ENCODE measurements around the gene SRP54.

DNA sequence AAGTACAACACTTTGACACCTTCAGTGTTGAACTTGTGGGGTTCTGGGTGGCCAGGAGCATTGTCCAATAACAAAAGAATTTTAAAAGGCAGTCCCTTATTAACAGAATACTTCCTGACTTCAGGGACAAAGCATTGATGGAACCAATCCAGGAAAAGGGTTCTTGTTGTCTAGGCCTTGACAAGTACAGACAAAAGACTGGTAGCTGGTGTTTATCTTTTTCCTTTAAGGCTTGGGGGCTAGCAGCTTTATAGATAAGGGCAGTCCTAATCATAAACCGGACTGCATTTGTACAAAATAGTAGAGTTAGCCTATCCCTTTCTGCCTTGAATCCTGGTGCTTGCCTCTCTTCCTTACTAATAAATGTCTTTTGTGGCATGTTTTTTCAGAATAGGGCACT is 90.7 kb downstream of the SRP54 start:
- TF ChIP-seq RAD21 (CRISPR knock-in tag; IDR thresholded peaks at IDR 0.05): no peak
- TF ChIP-seq YEATS4 (CRISPR knock-in tag; IDR thresholded peaks at IDR 0.05; ENCODE audit: borderline replicate concordance): no peak
- TF ChIP-seq POLR2A (IDR thresholded peaks at IDR 0.05; ENCODE audit: insufficient read depth in 1 of 2, low read depth in 2 of 2, low read length in 2 of 2): no peak
- TF ChIP-seq GATAD1 (CRISPR knock-in tag; IDR thresholded peaks at IDR 0.05): no peak
- TF ChIP-seq MEF2D (CRISPR knock-in tag; IDR thresholded peaks at IDR 0.05): no peak
- TF ChIP-seq ZNF720 (CRISPR knock-in tag; IDR thresholded peaks at IDR 0.05): no peak
- no peak for TF ChIP-seq SRF (IDR thresholded peaks at IDR 0.05; ENCODE audit: low read depth, low read length)
- TF ChIP-seq, protein P1, sequence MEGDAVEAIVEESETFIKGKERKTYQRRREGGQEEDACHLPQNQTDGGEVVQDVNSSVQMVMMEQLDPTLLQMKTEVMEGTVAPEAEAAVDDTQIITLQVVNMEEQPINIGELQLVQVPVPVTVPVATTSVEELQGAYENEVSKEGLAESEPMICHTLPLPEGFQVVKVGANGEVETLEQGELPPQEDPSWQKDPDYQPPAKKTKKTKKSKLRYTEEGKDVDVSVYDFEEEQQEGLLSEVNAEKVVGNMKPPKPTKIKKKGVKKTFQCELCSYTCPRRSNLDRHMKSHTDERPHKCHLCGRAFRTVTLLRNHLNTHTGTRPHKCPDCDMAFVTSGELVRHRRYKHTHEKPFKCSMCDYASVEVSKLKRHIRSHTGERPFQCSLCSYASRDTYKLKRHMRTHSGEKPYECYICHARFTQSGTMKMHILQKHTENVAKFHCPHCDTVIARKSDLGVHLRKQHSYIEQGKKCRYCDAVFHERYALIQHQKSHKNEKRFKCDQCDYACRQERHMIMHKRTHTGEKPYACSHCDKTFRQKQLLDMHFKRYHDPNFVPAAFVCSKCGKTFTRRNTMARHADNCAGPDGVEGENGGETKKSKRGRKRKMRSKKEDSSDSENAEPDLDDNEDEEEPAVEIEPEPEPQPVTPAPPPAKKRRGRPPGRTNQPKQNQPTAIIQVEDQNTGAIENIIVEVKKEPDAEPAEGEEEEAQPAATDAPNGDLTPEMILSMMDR (CRISPR knock-in tag; IDR thresholded peaks at IDR 0.05): no peak
- TF ChIP-seq ELF4 (CRISPR knock-in tag; IDR thresholded peaks at IDR 0.05; ENCODE audit: borderline replicate concordance): no peak
- TF ChIP-seq NR3C1 (CRISPR knock-in tag; IDR thresholded peaks at IDR 0.05): no peak
- TF ChIP-seq, protein P2, sequence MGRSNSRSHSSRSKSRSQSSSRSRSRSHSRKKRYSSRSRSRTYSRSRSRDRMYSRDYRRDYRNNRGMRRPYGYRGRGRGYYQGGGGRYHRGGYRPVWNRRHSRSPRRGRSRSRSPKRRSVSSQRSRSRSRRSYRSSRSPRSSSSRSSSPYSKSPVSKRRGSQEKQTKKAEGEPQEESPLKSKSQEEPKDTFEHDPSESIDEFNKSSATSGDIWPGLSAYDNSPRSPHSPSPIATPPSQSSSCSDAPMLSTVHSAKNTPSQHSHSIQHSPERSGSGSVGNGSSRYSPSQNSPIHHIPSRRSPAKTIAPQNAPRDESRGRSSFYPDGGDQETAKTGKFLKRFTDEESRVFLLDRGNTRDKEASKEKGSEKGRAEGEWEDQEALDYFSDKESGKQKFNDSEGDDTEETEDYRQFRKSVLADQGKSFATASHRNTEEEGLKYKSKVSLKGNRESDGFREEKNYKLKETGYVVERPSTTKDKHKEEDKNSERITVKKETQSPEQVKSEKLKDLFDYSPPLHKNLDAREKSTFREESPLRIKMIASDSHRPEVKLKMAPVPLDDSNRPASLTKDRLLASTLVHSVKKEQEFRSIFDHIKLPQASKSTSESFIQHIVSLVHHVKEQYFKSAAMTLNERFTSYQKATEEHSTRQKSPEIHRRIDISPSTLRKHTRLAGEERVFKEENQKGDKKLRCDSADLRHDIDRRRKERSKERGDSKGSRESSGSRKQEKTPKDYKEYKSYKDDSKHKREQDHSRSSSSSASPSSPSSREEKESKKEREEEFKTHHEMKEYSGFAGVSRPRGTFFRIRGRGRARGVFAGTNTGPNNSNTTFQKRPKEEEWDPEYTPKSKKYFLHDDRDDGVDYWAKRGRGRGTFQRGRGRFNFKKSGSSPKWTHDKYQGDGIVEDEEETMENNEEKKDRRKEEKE (IDR thresholded peaks at IDR 0.05): no peak
- TF ChIP-seq NR2C2 (CRISPR knock-in tag; IDR thresholded peaks at IDR 0.05; ENCODE audit: borderline replicate concordance): no peak
- TF ChIP-seq, protein P3, sequence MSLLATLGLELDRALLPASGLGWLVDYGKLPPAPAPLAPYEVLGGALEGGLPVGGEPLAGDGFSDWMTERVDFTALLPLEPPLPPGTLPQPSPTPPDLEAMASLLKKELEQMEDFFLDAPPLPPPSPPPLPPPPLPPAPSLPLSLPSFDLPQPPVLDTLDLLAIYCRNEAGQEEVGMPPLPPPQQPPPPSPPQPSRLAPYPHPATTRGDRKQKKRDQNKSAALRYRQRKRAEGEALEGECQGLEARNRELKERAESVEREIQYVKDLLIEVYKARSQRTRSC (CRISPR knock-in tag; IDR thresholded peaks at IDR 0.05; ENCODE audit: low read depth): no peak
- TF ChIP-seq SKI (IDR thresholded peaks at IDR 0.05; ENCODE audit: partially characterized antibody): no peak
